Upper lobe of right lung (tissue), 1 donor: ENCODE results near the gene SULT2B1. TPM values are rescaled to one million over a fixed set of nuclear protein-coding genes. Genes with fewer than 3 reads are reported as not detected.
A peak's percentile ranks its signal among the peaks of the same experiment; 100 is the strongest.
"Not testable (repeated sequence)": the region's sequence is repeated elsewhere in the genome, so short reads cannot be mapped to it uniquely, and the experiment has no call there.

Experiments used
- ATAC-seq: fragments of 200-7000 bp; cut with Tn5 transposase; one replicate; pipeline ENCODE4 v1.9.1; 2020; ENCODE audit warnings: mild to moderate bottlenecking, moderate library complexity
- DNase-seq: peaks from one replicate; pipeline ENCODE4 v3.0.0-alpha.2; 2020
- H3K27ac ChIP-seq: fragments of 200-600 bp; one replicate; pipeline ENCODE4 v1.8.0; 2022
- H3K27me3 ChIP-seq: fragments of 200-600 bp; one replicate; pipeline ENCODE4 v1.8.0; 2022; ENCODE audit warnings: mild to moderate bottlenecking
- H3K36me3 ChIP-seq: fragments of 200-600 bp; one replicate; pipeline ENCODE4 v1.8.0; 2022
- H3K4me1 ChIP-seq: fragments of 200-600 bp; one replicate; pipeline ENCODE4 v1.8.0; 2022
- H3K4me3 ChIP-seq: fragments of 200-600 bp; one replicate; pipeline ENCODE4 v1.8.0; 2022; ENCODE audit warnings: mild to moderate bottlenecking
- H3K9me3 ChIP-seq: fragments of 200-600 bp; one replicate; pipeline ENCODE4 v1.8.0; 2022
- intact Hi-C: fragments of 100-400 bp; cut with DNase I; formaldehyde crosslinking; loops from one replicate; pipeline ENCODE4 v1.11.0; 2022
- total RNA-seq: library from RNA; stranded (reverse); fragmentation: NEBNext Ultra II Directional; extraction: Animal tissue kit (Norgen Biotek cat#: 25700); gene quantifications from one replicate; pipeline ENCODE4 v1.2.1, GENCODE V29; 2021
- TF ChIP-seq, protein P1 (sequence below): fragments of 200-600 bp; IDR thresholded peaks from one replicate; pipeline ENCODE4 v1.8.0; 2022; ENCODE audit warnings: antibody characterized with exemption
- donor health status: DM: no; HTN: yes; CAD: no; lungs with severe emphysema.

Gene SULT2B1
- total RNA-seq, 1 donor from 2014 or later, result 20.4 TPM

DNA sequence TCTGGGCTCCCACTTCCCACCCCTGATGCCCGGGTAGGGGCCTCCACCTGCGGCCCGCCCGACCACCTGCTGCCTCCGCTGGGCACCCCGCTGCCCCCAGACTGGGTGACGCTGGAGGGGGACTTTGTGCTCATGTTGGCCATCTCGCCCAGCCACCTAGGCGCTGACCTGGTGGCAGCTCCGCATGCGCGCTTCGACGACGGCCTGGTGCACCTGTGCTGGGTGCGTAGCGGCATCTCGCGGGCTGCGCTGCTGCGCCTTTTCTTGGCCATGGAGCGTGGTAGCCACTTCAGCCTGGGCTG, 77.3 kb downstream of the SULT2B1 start:
- intact Hi-C loops, result no loop called here
- peaks cover 43% of the 10 kb centered on the region for H3K4me1 ChIP-seq
- DNase-seq, result peak; percentile 66
- ATAC-seq, result no peak
- H3K4me3 ChIP-seq, result no peak overlapping the region
- peaks cover 25% of the 10 kb centered on the region for H3K36me3 ChIP-seq
- H3K27me3 ChIP-seq, result no peaks in the 10 kb centered on the region
- H3K9me3 ChIP-seq, result no peaks in the 10 kb centered on the region
- H3K27ac ChIP-seq, result no peak overlapping the region
- TF ChIP-seq, protein P1, sequence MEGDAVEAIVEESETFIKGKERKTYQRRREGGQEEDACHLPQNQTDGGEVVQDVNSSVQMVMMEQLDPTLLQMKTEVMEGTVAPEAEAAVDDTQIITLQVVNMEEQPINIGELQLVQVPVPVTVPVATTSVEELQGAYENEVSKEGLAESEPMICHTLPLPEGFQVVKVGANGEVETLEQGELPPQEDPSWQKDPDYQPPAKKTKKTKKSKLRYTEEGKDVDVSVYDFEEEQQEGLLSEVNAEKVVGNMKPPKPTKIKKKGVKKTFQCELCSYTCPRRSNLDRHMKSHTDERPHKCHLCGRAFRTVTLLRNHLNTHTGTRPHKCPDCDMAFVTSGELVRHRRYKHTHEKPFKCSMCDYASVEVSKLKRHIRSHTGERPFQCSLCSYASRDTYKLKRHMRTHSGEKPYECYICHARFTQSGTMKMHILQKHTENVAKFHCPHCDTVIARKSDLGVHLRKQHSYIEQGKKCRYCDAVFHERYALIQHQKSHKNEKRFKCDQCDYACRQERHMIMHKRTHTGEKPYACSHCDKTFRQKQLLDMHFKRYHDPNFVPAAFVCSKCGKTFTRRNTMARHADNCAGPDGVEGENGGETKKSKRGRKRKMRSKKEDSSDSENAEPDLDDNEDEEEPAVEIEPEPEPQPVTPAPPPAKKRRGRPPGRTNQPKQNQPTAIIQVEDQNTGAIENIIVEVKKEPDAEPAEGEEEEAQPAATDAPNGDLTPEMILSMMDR, result no peak

DNA sequence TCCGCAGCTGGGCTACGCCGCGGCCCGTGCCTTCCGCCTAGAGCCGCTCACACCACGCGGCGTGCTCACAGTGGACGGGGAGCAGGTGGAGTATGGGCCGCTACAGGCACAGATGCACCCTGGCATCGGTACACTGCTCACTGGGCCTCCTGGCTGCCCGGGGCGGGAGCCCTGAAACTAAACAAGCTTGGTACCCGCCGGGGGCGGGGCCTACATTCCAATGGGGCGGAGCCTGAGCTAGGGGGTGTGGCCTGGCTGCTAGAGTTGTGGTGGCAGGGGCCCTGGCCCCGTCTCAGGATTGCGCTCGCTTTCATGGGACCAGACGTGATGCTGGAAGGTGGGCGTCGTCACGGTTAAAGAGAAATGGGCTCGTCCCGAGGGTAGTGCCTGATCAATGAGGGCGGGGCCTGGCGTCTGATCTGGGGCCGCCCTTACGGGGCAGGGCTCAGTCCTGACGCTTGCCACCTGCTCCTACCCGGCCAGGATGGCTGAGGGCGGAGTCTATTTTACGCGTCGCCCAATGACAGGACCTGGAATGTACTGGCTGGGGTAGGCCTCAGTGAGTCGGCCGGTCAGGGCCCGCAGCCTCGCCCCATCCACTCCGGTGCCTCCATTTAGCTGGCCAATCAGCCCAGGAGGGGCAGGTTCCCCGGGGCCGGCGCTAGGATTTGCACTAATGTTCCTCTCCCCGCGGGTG, 77.8 kb downstream of the SULT2B1 start:
- ATAC-seq (no peak), DNase-seq (peak; percentile 75)
- no peak overlapping the region for H3K4me3 ChIP-seq
- H3K9me3 ChIP-seq, result no peaks in the 10 kb centered on the region
- TF ChIP-seq, protein P1, result no peak
- intact Hi-C loops, result no loop called here
- H3K4me1 ChIP-seq, result peaks cover 42% of the 10 kb centered on the region
- H3K27ac ChIP-seq, result peak overlapping the region; percentile 78
- H3K27me3 ChIP-seq, result no peaks in the 10 kb centered on the region
- peaks cover 25% of the 10 kb centered on the region for H3K36me3 ChIP-seq

DNA sequence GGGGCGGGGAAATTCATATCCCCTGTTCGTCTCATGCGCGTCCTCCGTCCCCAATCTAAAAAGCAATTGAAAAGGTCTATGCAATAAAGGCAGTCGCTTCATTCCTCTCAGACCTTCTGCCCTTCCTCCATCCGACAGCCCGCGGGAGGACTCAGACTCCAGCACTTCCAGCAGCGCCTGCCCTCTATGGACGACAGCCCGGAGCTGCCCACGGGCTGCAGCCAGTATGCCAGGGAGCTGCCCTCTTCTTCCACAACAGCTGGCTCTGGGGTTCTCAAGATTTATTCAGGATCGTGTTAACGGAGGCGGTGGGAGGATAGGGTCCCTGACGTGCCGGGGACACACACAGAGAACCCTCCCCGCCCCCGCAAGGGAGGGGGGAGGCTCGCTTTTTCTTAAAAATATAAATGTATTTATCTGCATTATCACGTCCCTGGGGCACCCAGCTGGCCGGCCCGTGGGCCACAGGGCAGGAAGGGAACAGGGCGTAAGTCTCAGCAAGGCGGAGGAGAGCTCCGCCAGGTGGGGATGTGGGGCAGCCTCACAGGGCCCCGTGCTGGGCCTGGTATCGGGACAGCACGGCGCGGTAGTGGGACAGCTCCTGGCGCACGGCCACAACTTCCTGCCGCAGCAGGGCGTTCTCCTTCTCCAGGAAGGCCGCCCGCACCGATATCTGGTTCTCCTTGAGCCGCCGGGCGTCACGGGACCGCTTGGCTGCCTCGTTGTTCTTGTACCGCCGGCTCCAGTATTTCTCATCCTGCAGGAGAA, 78.5 kb downstream of the SULT2B1 start:
- peaks cover 25% of the 10 kb centered on the region for H3K36me3 ChIP-seq
- TF ChIP-seq, protein P1, result peak; percentile 24
- H3K27me3 ChIP-seq, result no peaks in the 10 kb centered on the region
- ATAC-seq (no peak), DNase-seq (peak; percentile 78)
- H3K9me3 ChIP-seq, result no peaks in the 10 kb centered on the region
- intact Hi-C loops, result no loop called here
- H3K27ac ChIP-seq, result peak overlapping the region; percentile 78
- peaks cover 41% of the 10 kb centered on the region for H3K4me1 ChIP-seq
- H3K4me3 ChIP-seq, result no peak overlapping the region

DNA sequence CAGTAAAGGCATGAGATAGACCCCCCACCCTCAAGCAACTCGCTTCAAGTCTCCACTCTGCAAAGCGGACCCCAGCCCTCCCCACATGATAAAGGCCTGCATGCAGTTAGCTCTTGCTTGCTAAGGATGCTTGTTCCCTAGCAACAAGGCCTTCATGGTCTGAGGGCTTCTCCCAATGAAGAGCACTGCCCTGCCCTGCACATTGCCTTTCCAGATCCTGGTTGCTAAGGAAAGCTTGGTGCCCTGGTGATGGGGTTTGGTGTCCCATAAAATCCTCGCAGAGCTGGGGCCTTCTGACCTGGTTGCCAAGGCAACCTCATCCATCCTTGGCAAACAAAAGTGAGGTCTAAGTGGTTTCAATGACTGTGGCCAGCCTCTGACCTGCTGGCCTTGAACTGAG, 79.3 kb downstream of the SULT2B1 start:
- intact Hi-C loops, result no loop called here
- H3K27me3 ChIP-seq, result no peaks in the 10 kb centered on the region
- DNase-seq (no peak), ATAC-seq (no peak)
- H3K27ac ChIP-seq, result peak overlapping the region; percentile 78
- H3K36me3 ChIP-seq, result peaks cover 25% of the 10 kb centered on the region
- H3K4me1 ChIP-seq, result peaks cover 41% of the 10 kb centered on the region
- no peaks in the 10 kb centered on the region for H3K9me3 ChIP-seq
- TF ChIP-seq, protein P1, result no peak
- no peak overlapping the region for H3K4me3 ChIP-seq

DNA sequence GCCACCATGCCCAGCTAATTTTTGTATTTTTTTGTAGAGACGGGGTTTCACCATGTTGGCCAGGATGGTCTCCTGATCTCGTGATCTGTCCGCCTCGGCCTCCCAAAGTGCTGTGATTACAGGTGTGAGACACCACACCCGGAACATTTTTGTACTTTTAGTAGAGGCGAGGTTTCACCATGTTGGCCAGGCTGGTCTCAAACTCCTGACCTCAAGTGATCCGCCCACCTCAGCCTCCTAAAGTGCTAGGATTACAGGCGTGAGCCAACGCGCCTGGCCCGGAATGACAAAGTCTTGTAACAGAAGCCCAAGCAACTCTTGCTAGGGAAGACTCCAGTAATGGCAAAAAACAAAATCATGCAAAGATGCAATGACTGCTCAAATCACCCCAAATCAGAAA, 80.3 kb downstream of the SULT2B1 start:
- H3K4me1 ChIP-seq, result peaks cover 41% of the 10 kb centered on the region
- ATAC-seq, intact Hi-C loops, DNase-seq, H3K9me3 ChIP-seq, H3K4me3 ChIP-seq, H3K27me3 ChIP-seq: not testable (repeated sequence)
- peak overlapping the region; percentile 93 for H3K27ac ChIP-seq
- peaks cover 25% of the 10 kb centered on the region for H3K36me3 ChIP-seq

DNA sequence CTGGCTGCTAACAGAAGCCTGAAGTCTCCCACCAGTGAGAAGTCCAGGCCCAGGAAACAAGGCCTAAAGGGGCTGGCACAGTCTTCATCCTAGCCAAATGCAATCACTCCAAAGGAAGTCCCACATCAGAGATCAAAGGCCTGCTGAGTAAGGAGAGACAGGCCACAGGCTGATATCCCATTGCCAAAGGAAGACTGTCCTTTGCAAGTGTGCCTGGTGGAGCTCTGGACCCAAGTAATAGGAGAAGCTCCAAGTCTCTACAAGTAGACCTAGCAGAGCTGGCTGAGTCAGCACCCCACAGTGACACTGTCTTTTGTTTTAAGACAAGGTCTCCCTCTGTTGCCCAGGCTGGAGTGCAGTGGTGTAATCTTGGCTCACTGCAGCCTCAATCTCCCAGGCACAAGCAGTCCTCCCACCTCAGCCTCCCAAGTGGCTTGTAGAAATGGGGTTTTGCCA, 80.7 kb downstream of the SULT2B1 start:
- Histone ChIP-seq H3K4me1 (peaks cover 41% of the 10 kb centered on the region), H3K36me3 (peaks cover 25% of the 10 kb centered on the region), H3K9me3 (no peaks in the 10 kb centered on the region), H3K27ac (peak overlapping the region; percentile 93), H3K4me3 (no peak overlapping the region), H3K27me3 (no peaks in the 10 kb centered on the region)
- intact Hi-C loops, result no loop called here
- ATAC-seq (no peak), DNase-seq (no peak)
- TF ChIP-seq, protein P1, result no peak
